HG03565 (cell line): ENCODE measurements around the gene GSG1L.

Source experiments
- ATAC-seq: cut with Tn5 transposase; IDR thresholded peaks from one replicate; pipeline ENCODE4 v1.9.1; 2021; ENCODE audit warnings: mild to moderate bottlenecking, moderate library complexity; ENCODE audit not compliant: unreplicated experiment

Gene GSG1L

DNA sequence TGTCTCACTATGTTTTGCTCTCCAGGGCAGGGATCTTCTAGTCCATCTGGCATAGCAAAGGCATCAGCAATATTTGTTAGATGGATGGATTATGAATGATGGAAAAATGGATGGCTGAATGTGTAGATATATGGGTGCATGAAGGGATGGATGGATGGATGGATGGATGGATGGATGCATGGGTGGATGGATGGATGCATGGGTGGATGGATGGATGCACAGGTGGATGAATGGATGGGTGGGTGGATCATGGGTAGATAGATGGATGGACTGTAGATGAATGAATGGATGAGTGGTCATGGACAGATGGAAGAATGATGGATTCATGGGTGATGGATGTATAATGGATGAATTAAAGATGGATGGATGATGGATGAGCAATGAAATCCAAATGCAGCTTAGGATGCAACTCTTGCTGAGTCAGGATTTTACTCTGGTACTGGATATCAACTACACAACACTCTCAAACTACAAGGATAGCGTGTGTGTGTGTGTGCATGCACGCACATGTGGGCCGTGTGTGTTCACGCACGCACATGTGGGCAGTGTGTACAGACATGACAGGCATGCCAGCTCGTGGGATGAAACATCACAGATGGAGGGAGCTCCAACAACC is 34.0 kb downstream of the GSG1L start:
- no peak for ATAC-seq

DNA sequence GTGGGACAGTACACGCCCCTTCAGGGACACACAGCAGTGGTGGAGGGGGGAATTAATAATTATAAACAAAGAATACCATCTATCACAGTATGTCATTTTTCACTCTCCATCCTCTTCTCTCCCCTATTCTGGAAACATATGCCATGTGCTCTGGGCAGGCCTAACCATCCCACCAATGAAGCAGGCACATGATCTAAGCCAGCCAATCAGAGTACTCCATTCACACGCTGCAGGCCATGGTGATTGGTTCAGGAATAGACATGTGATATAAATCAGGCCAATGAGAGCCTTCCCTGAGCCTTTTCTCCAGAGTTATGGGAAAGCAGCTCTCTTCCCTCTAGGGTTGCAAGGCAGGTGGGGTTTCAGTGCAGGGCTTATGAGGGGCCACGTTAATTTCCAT is 36.5 kb downstream of the GSG1L start:
- no peak for ATAC-seq

DNA sequence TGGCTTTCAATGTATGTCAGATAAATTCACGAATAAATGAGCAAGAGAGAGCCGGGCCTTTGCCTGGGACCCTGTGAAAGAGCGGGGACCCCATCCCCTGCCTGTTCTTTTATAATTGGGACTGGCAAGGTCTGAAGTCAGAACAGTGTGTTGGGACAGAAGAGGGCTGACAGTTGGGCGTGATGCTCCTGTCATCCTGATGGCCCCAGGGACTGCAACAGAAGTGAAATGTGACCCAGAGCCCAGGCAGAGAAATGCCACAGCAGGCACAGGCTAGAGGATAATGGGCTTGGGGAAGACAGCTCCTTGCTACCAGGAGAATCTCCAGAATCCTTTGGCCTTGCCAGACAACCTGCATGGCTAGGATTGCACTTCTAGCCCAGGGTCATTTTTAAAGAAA is 37.9 kb downstream of the GSG1L start:
- no peak for ATAC-seq

DNA sequence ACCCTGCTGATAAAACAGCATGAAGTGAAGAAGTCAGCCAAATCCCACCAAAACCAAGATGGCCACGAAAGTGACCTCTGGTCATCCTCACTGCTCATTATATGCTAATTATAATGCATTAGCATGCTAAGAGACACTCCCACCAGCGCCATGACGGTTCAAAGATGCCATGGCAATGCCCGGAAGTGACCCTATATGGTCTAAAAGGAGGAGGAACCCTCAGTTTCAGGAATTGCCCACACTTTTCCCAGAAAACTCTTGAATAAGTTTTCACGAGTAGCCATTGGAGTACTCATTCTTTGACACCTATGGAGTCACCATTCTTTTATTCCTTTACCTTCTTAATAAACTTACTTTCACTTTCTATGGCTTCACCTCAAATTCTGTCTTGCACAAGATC is 44.3 kb downstream of the GSG1L start:
- no peak for ATAC-seq

- no peak for ATAC-seq
These were observed 48.7 kb downstream of the GSG1L start for GRCh38 chr16:28014851-28015250.

- ATAC-seq: no peak
These were observed 49.6 kb downstream of the GSG1L start for GRCh38 chr16:28013878-28014277.

DNA sequence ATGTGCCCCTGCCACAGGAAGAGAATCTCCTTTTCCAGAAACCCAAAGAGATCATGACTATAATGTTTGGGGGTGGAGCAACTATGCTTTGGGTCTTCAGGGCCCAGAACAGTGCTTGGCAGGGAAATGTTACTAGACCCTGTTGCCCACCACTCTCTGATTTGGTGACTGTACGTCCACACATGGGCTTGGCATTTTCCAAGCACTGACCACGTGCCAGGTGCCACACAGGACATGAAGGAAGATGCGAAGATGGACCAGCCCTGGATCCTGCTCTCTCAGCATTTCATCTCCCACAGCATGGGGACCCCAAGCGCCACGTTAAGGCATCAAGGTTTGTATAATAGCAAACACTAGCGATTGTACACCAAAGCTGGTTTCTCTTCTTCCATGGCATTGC is 50.1 kb downstream of the GSG1L start:
- ATAC-seq: no peak

DNA sequence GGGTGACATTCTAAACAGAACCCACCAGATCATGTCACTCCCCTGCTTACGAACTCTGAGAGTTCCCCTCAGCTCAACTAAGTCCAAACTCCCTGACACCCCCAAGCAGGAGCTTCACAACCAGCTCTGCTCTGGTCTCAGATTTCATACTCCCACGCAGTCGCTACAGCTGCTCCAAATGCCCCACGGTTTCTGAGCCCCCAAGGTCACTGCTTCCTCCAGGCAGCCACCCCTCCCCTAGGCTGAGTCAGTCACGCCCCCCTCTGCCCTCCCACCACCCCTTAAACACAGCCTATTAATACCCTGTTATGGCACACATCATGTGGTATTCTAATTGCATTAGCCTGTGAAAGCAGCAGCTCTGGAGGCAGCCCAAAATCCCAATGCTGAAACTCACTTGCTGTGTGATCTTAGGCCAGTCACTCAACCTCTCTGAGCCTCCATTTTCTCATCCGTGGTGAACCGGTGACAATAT is 51.5 kb downstream of the GSG1L start:
- no peak for ATAC-seq

DNA sequence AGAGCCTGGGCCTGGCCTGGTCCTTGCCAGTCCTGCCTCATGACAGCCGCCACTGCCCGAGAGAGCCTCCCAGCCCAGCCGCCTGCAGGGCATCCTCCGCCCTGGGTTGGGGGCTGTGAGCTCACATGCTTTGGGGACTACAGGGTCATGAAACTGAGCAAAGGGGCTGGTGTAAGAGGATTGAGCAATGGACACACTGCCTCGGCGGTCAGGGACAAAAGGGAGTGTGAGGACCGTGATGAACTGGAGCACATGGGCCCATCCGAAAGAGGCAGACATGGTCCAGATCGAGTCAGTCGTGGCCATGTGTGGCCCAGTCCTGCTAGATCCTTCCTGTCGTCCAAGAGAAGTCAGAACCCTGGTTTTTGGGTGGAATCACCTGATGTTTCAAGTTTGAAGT is 52.3 kb downstream of the GSG1L start:
- ATAC-seq: no peak

DNA sequence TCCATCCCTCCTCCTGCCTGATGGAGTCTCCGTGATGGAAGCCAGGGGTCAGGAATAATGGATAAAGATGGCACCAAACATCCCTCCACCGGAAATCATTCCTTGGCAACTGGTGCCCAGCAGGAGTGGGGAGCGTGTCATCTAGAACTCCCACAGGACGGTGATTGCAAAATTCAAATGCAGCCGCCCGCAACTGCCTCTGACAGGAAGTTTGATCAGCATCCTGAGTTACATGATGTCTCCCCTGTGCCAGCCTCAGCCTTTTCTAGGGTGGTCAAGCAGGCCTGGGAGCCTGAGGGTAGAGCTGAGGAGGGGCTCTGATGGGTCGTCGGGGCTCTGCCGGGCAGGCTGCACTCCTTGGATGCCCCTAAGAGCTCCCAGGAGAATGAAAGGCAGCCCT is 52.8 kb downstream of the GSG1L start:
- ATAC-seq: no peak

GRCh38 chr16:28009586-28010373 is 53.7 kb downstream of the GSG1L start:
- ATAC-seq: no peak

- ATAC-seq: no peak
These were observed 59.6 kb downstream of the GSG1L start for GRCh38 chr16:28003923-28004322.

- ATAC-seq: no peak
These were observed 60.3 kb downstream of the GSG1L start for GRCh38 chr16:28003021-28003865.

- no peak for ATAC-seq
These were observed 61.9 kb downstream of the GSG1L start for GRCh38 chr16:28001642-28002041.

GRCh38 chr16:28001184-28001583 is 62.3 kb downstream of the GSG1L start:
- ATAC-seq: no peak

GRCh38 chr16:28000314-28001169 is 63.0 kb downstream of the GSG1L start:
- ATAC-seq: no peak

- ATAC-seq: no peak
These were observed 63.8 kb downstream of the GSG1L start for GRCh38 chr16:27999687-28000086.

DNA sequence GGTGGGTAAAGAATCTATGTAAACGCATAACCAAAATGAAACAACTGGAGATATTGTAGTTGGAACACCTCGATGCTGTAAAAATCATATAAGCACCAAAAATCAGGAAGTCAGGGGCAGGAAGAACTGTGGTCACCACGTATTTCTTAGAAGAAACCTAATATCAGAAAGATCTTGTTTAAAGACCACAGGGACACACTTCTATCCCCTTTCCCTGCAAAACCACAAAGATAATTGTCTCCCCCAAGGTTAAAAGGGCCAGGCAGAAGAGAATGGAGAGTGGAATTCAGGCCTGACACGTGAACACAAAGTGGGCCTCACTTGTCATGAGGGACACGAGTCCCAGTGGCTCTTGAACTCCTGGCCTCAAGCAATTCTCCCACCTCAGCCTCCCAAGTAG is 68.1 kb downstream of the GSG1L start:
- no peak for ATAC-seq

- no peak for ATAC-seq
These were observed 68.8 kb downstream of the GSG1L start for GRCh38 chr16:27994686-27995085.

- ATAC-seq: no peak
These were observed 69.9 kb downstream of the GSG1L start for GRCh38 chr16:27993587-27993986.

DNA sequence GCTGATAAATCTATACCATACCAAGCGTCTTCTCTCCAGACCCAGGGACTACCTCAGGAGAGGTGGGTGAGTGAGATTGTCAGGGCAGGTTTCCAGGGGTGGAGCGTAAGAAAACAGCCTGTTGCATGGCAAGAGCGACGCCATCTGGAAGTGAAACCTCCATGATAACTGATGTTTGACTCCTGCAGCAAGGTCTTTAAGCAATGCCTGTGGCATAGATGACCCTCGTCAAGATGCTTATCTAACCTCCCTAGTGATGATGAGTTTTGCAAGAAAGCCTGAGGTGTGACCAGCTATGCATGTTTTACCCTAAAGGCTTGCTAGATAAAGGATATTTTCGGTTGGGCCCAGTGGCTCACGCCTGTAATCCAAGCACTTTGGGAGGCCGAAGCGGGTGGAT is 71.6 kb downstream of the GSG1L start:
- no peak for ATAC-seq
